Lung (tissue), 12 donors: ENCODE results near the gene SERTM1. TPM values are rescaled to one million over a fixed set of nuclear protein-coding genes. Genes with fewer than 3 reads are reported as not detected.

Experiments
- ATAC-seq: fragments of 200-7000 bp; cut with Tn5 transposase; one replicate; pipeline ENCODE4 v1.9.1; 2020; ENCODE audit warnings: moderate number of reproducible peaks; ENCODE audit not compliant: insufficient read depth, low FRiP score
- DNase-seq, 3 donors: peaks; one replicate each; pipeline ENCODE4 v3.0.0-alpha.2; 2013 to 2017
- H3K27ac ChIP-seq, 2 donors: one replicate each; pipeline ENCODE4 v1.5.1; 2013; ENCODE audit warnings: mild to moderate bottlenecking in 2 of 2, moderate library complexity in 2 of 2, control low read depth in 1 of 2, inconsistent platforms in 1 of 2, low read depth in 1 of 2, low read length in 1 of 2
- H3K27me3 ChIP-seq, 3 donors: one replicate each; pipeline ENCODE4 v1.5.1; 2013; ENCODE audit warnings: low read length in 2 of 3; ENCODE audit not compliant: control insufficient read depth in 3 of 3, insufficient read depth in 3 of 3
- H3K36me3 ChIP-seq, 4 donors: one replicate each; pipeline ENCODE4 v1.5.1; 2013; ENCODE audit warnings: low read length in 4 of 4, mild to moderate bottlenecking in 1 of 4, moderate library complexity in 1 of 4; ENCODE audit not compliant: control insufficient read depth in 4 of 4, insufficient read depth in 4 of 4
- H3K4me1 ChIP-seq, 5 donors: one replicate each; pipeline ENCODE4 v1.5.1; 2013; ENCODE audit warnings: low read length in 5 of 5, mild to moderate bottlenecking in 2 of 5, moderate library complexity in 1 of 5; ENCODE audit not compliant: control insufficient read depth in 5 of 5, insufficient read depth in 5 of 5
- H3K4me3 ChIP-seq: one replicate; pipeline ENCODE4 v1.5.1; 2013; ENCODE audit warnings: mild to moderate bottlenecking, control low read depth, moderate library complexity
- H3K9ac ChIP-seq, 2 donors: one replicate each; pipeline ENCODE4 v1.5.1; 2013; ENCODE audit warnings: low read length in 2 of 2, control low read depth in 1 of 2; ENCODE audit not compliant: insufficient read depth in 1 of 2
- H3K9me3 ChIP-seq, 4 donors: one replicate each; pipeline ENCODE4 v1.5.1; 2013; ENCODE audit warnings: low read length in 3 of 4, mild to moderate bottlenecking in 1 of 4, moderate library complexity in 1 of 4; ENCODE audit not compliant: control insufficient read depth in 4 of 4, insufficient read depth in 3 of 4
- WGBS, 2 donors: extraction: QIAGEN DNeasy Blood & Tissue Kit; methylation state at CpG; one replicate each; pipeline ENCODE4 v1.1.7; 2013; 5-methylcytosine and 5-hydroxymethylcytosine counted together
- polyA plus RNA-seq, 2 donors: library from polyadenylated mRNA; stranded (reverse); fragments of 200-250 nt; gene quantifications; one replicate each; pipeline ENCODE4 v1.2.1, GENCODE V29; 2013
- total RNA-seq, 2 donors: library from RNA; depleted of rRNA in 1 of 2; stranded (reverse); fragments of >200 nt in 1 of 2; gene quantifications; one replicate each; pipeline ENCODE4 v1.2.1, GENCODE V29; 2014 to 2021
- TF ChIP-seq, protein P1 (sequence below): IDR thresholded peaks from 2 replicates; pipeline ENCODE4 v1.5.1; 2012; ENCODE audit warnings: mild to moderate bottlenecking; ENCODE audit errors: control extremely low read depth, extremely low read depth
- donor health status: control.
- donor health status: control.
- donor health status: Bipolar disorder and iron deficiency.
- donor health status: healthy.
- donor health status: DM: yes; HTN: yes; CAD: no.

Gene SERTM1
- total and polyA plus RNA-seq, 4 donors, result 0.37 to 2.5 (median 0.66) TPM

- Histone ChIP-seq H3K9me3 (peaks cover 0 to 1% (median 0%) of the 10 kb centered on the region in 4 donors), H3K4me3 (no peak overlapping the region), H3K36me3 (no peaks in the 10 kb centered on the region), H3K27me3 (no peaks in the 10 kb centered on the region), H3K4me1 (no peaks in the 10 kb centered on the region), H3K9ac (no peak overlapping the region), H3K27ac (no peak overlapping the region)
- TF ChIP-seq, protein P1, sequence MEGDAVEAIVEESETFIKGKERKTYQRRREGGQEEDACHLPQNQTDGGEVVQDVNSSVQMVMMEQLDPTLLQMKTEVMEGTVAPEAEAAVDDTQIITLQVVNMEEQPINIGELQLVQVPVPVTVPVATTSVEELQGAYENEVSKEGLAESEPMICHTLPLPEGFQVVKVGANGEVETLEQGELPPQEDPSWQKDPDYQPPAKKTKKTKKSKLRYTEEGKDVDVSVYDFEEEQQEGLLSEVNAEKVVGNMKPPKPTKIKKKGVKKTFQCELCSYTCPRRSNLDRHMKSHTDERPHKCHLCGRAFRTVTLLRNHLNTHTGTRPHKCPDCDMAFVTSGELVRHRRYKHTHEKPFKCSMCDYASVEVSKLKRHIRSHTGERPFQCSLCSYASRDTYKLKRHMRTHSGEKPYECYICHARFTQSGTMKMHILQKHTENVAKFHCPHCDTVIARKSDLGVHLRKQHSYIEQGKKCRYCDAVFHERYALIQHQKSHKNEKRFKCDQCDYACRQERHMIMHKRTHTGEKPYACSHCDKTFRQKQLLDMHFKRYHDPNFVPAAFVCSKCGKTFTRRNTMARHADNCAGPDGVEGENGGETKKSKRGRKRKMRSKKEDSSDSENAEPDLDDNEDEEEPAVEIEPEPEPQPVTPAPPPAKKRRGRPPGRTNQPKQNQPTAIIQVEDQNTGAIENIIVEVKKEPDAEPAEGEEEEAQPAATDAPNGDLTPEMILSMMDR, result no peak
- WGBS, 2 donors, result 71 to 77% methylated on average over 3 of the region's 3 CpGs
- DNase-seq (no peak), ATAC-seq (no peak)
Measured at GRCh38 chr13:36745436-36745835, 71.6 kb downstream of the SERTM1 start.

- Histone ChIP-seq H3K4me3 (no peak overlapping the region), H3K9me3 (peaks cover 0 to 3% (median 2%) of the 10 kb centered on the region in 4 donors), H3K27ac (no peak overlapping the region), H3K9ac (no peak overlapping the region), H3K27me3 (no peaks in the 10 kb centered on the region), H3K4me1 (no peaks in the 10 kb centered on the region), H3K36me3 (no peaks in the 10 kb centered on the region)
- DNase-seq (no peak), ATAC-seq (no peak)
- 95 to 99% methylated on average over 2 of the region's 2 CpGs for WGBS, 2 donors
- TF ChIP-seq, protein P1, result no peak
Measured at GRCh38 chr13:36746051-36746450, 72.2 kb downstream of the SERTM1 start.

Other genes with a start within 250 kb of the SERTM1 start
- 10 to 100 TPM in 1 of 2 donors, 1 to 10 TPM in 1; 9.6 to 10.2 TPM for gene CCNA1, start 241.5 kb upstream of the SERTM1 start, total RNA-seq
- 1 to 10 TPM in 1 of 2 donors, under 1 TPM in 1; 0.98 to 4.1 TPM for gene CCNA1, start 241.5 kb upstream of the SERTM1 start, polyA plus RNA-seq
- gene RFXAP, start 145.2 kb downstream of the SERTM1 start, total RNA-seq, result 1 to 10 TPM; 5.4 to 9.5 TPM
- gene RFXAP, start 145.2 kb downstream of the SERTM1 start, polyA plus RNA-seq, result 1 to 10 TPM; 3.0 to 4.4 TPM
- gene SMAD9, start 246.2 kb downstream of the SERTM1 start, total RNA-seq, result 10 to 100 TPM in 1 of 2 donors, 1 to 10 TPM in 1; 9.2 to 35.0 TPM
- gene SMAD9, start 246.2 kb downstream of the SERTM1 start, polyA plus RNA-seq, result 1 to 10 TPM; 2.5 to 3.2 TPM